NCI-H345 treated with DMSO at 0.1 percent for 48 hours (cell line): Measurements from ENCODE around the gene KRTAP10-5.
"Not testable (repeated sequence)": the region's sequence is repeated elsewhere in the genome, so short reads cannot be mapped to it uniquely, and the experiment has no call there.

Source experiments
- DNase-seq: peaks from one replicate; lab custom pipeline; 2025; ENCODE audit not compliant: unreplicated experiment; lab: John Stamatoyannopoulos, UW

Gene KRTAP10-5

DNA sequence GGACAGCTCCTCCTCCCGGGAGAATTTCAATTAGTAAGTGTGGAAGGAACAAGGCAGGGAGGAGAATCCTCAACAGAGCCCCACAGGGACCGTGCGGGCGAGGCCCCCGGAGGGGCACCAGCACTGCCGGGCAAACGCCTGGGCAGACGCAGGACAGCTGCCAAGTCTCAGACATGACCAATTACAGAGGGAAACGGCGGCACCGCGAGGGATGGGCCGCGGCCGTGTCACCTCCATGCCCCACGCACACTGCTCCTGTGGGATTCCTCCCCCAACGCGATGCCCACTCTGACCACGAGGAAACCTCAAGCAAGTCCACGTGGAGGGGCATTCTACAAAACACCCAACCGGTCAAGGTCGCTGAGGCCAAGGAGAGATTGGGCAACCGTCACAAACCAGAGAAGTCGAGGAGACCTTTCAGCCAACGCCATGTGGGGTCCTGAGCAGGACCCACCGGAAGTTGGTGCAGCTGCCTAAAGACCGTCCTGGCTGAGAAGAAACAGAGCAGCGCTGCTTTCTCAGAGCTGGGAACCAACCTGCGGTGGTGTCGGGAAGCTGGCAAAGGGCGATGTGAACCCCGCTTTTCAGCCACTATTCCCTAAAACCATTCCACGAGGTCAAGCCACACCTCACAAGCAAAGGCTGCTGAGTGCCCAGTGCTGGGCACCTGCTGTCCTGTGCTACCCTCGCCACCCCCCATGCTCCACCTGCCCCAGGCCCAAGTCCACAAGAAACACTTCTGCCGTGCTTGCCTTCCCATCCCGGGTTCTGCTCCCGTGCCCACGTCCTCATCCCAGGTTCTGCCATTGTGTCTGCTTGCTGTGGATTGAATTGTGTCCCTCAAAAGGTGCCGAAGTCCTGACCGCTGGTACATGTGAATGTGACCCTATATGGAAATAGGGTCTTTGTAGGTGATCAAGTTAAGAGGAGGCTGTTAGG lies 8.3 kb downstream of the KRTAP10-5 start:
- DNase-seq: no peak

DNA sequence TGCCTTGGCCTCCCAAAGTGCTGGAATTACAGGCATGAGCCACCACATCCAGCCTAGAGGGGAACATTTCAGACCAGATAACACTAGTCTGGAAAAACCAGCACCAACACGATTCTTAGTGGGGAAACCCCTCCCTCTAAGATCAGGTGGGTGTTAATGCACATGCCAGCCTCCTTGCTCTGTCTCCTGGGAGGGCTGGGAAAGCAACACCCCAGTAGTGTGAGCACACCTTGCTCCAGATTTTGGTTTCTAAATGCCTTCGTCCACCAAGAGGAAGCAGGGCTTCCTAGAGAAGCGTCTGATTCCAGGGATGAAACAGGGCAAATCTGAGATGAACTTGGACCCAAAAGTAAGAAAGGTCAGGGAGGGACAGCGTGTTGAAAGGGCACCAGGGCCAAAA lies 9.1 kb downstream of the KRTAP10-5 start:
- DNase-seq: no peak

- DNase-seq: no peak
Observed at GRCh38 chr21:44569861-44570517, 10.4 kb downstream of the KRTAP10-5 start.

DNA sequence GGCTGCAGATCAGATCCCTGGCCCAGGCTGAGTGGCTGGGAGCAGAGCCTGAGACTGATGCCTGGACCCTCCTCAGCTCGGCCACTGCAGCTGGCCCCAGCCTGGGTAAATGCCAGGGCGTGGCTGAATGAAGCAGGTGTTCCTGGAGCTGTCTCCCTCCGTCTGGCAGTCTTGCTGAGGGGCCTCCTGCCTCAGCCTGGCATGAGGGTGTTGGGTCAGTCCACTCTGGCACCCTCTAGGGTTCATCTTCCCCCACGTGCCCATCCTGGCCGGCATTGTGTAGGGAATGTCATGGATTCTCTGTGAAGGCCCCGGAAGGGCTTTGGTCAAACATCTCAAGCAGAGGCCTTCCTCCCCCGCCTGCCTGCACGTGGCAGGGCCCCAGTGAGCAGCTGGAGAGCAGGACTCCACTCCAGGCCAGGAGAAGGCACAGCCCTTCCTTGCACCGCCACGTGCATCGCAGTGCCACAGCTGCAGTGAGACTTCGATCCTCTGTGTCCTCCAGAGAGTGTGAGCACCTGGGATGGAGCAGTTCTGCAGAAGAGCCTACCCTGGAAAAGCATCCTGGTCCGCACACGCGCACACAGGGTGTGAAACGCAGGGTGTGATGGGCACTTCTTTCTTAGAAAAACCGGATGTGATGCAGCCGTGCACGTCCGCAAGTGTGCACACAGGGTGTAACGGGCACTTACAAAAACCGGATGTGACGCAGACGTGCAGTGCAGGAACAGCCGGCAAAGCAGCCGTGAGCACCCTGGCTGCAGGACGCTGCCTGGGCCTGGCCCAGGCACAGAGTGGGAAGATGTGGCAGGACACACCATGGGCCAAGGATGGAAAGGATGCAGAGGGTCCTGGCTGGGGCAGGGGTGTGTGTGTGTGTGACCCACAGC lies 11.5 kb downstream of the KRTAP10-5 start:
- no peak for DNase-seq

- no peak for DNase-seq
Observed at GRCh38 chr21:44568261-44568660, 12.1 kb downstream of the KRTAP10-5 start.

GRCh38 chr21:44567481-44568171 lies 12.8 kb downstream of the KRTAP10-5 start:
- DNase-seq: no peak

- DNase-seq: no peak
Observed at GRCh38 chr21:44566403-44566802, 14.0 kb downstream of the KRTAP10-5 start.

DNA sequence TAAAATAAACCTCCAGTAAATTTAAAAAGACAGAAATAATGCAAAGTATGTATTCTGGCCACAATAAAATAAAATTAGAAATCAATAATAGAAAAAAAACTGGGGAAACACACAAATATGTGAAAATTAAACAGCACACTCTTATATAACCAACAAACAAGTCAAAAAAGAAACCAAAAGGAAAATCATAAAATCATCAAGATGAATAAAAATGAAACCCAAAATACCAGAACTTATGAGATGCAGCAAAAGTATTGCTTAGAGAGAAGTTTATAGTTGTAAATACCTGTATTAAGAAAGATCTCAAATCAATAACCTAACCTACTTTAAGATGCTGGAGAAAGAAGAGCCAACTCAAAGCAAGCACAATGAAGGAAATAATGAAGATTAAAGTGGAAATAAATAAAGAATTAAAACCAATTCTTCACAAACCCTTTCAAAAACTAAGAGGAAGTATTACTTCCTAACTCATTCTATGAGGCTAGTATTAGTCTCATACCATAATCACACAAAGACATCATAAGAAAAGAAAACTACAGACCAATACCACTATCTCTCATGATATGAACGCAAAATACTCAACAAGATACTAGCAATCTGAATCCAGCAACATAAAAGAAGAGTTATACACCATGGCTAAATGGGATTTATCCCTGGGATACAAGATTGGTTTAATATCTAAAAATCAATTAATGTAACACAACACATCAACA lies 15.4 kb downstream of the KRTAP10-5 start:
- no peak for DNase-seq

DNA sequence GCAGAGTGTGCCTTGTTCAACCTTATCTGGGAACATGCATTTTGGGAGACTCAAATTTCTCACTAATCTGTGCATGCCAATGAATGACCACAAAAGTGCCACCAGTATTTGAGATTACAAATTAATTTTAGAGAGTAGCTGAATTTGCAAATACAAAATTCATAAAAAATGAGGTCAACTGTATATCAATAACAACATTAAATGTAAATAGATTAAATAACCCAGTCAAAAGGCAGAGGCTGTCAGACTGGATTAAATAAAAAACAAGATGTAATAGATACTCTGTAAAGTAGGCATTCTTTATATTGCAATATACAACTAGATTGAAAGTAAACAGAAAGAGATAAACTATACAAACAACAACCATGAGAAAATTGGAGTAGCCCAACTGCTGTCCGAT lies 16.3 kb downstream of the KRTAP10-5 start:
- DNase-seq: no peak

DNA sequence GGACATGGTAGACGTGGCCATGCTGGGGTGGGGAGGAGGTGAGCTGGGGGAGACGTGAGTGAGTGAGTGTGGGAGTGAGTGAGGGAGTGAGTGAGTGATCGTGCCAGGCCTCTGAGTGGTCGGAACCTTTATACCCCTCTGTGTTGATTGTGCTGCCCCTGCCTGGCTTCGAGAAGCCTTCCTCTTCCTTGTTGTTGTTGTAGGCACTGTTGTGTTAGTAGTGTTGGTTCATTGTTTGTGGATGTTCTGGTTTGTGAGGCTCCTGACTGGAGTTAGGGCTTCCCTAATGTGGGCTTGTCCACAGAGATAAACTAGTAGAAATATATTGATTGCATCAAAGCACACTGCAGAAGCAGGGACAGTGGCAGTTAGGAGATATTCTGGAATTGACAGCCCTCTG lies 21.7 kb downstream of the KRTAP10-5 start, which contains the start of gene KRTAP10-3:
Gene KRTAP10-3 (minus strand): TSS at position 101 of the 400 bp plus-strand sequence. CDS start 80 bp downstream, at position 21.
- DNase-seq: no peak

DNA sequence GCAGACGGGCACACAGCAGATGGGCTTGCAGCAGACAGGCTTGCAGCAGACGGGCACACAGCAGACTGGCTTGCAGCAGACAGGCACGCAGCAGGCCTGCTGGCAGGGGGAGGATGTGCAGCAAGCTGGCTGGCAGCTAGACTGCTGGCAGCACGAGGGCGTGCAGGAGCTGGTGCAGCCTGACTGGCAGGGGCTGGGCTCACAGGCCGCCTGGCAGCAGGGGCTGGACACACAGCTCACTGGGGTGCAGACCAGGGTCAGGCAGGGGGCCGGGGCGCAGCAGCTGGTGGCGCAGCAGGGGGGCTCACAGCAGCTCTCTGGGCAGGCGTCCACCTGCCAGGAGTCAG lies 22.1 kb downstream of the KRTAP10-5 start:
- not testable (repeated sequence) for DNase-seq

DNA sequence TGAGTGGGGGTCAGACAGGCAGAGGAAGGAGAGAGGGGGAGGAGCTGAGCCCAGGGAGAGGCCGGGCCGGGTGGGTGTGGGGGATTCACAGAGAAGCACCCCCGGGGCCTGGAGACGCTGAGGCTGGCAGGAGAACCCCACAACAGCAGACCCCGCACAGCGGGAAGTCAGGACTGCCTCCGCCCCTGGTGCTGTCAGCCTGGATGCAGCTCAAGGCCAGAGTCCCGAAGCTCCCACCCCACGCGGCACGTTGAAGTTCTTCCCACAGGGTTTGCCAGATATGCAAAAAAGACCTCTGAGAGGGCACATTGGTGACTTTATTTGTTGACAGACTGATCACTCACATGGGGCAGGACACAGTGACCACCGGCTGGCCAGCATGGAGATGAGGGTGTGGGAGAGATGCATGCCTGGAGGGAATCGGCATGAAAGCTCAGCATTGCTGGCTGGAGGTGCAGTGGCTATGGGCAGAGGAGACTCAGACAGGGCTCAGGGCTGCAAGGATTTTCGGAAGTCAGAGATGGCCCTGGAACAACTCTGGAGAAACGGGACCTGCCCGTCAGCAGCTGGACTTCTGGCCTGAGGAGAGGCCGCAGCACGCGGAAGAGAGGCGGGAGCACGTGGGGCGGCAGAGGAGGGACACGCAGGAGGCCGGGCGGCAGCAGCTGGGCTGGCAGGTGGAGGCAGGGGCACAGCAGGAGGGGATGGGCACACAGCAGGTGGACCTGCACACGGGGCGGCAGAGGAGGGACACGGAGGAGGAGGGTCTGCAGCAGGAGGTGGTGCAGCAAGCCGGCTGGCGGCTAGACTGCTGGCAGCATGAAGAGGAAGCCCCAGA lies 22.7 kb downstream of the KRTAP10-5 start:
- DNase-seq: no peak

DNA sequence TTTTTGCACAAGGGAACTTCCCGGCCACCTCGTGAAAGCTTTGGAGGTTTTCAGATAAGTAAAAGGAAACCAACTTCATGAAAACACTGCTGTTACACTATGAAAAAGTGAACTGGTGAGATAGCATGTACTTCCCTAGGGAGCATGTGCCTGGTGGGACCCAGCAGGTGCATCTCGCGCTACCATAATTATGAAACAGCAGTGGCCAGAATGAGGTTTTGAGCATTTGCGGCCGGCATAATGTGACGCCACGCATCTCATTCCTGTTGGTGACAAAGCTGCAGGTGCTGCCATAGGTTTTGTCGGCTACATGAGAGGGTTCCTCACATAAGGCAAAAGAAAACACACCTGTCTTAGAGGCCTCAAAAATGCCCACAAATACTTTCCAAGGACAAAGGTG lies 23.5 kb downstream of the KRTAP10-5 start:
- DNase-seq: peak; percentile 77

GRCh38 chr21:44555200-44555875 lies 25.1 kb downstream of the KRTAP10-5 start:
- DNase-seq: no peak

- no peak for DNase-seq
Observed at GRCh38 chr21:44552681-44553080, 27.7 kb downstream of the KRTAP10-5 start.

- DNase-seq: no peak
Observed at GRCh38 chr21:44552136-44552535, 28.3 kb downstream of the KRTAP10-5 start.

GRCh38 chr21:44551340-44551961 lies 29.0 kb downstream of the KRTAP10-5 start, which contains the start of gene KRTAP10-2:
Gene KRTAP10-2 (minus strand): TSS chr21:44551505. CDS start chr21:44551458, 47 bp downstream.
- DNase-seq: peak; percentile 30

DNA sequence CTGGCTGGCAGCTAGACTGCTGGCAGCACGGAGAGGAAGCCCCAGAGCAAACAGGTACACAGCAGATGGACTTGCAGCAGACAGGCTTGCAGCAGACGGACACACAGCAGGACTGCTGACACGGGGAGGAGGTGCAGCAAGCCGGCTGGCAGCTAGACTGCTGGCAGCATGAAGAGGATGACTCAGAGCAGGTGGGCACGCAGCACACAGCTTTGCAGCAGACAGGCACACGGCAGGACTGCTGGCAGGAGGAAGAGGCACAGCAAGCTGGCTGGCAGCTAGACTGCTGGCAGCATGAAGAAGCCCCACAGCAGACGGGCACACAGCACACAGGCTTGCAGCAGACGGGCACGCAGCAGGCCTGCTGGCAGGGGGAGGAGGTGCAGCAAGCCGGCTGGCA lies 29.6 kb downstream of the KRTAP10-5 start:
- DNase-seq: no peak
